ENCODE data around the gene MYRIP. TPM values are rescaled to one million over a fixed set of nuclear protein-coding genes. Genes with fewer than 3 reads are reported as not detected.
A peak's percentile ranks its signal among the peaks of the same experiment; 100 is the strongest.

The MYRIP gene
- total RNA-seq, 1 donor from 2014 or later, result 12.7 TPM

DNA sequence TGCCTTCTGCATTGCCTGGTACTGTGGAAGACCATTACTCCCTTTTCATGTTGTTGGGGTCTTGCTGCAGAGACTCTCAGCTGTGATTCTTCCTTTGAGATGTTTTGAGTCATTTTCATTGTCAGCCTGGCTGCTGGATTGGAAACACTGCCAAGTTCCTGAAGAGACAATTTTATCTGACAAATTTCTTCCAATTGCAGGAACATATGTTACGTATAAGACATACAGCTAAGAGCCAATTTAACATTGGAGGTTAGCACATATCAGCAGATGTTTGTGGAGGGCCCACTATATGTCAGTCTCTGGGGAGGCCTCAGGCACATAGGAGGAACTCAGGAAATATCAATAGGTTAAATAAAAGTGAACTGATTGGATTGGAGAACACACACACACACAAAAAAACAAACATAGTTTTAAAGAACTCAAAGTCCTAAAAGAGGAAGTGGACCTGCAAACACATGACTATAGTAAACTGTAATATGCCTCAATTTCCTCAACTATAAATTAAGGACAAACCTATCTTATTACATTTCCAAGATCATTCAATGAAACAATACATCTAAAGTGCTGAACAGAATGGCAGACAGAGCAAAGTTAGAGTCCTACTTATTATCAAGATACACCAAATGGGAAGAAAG lies 172.3 kb downstream of the MYRIP start:
- no peak for DNase-seq (ENCODE audit: low spot score in 2 of 2)
- Histone ChIP-seq H3K36me3 (no peaks in the 10 kb centered on the region), H3K4me3 (no peak overlapping the region), H3K27ac (no peak overlapping the region), H3K4me1 (no peaks in the 10 kb centered on the region), H3K9me3 (no peaks in the 10 kb centered on the region), H3K27me3 (no peaks in the 10 kb centered on the region)
- intact Hi-C loops (cut with DNase I), result no loop called here
- TF ChIP-seq, protein P1, sequence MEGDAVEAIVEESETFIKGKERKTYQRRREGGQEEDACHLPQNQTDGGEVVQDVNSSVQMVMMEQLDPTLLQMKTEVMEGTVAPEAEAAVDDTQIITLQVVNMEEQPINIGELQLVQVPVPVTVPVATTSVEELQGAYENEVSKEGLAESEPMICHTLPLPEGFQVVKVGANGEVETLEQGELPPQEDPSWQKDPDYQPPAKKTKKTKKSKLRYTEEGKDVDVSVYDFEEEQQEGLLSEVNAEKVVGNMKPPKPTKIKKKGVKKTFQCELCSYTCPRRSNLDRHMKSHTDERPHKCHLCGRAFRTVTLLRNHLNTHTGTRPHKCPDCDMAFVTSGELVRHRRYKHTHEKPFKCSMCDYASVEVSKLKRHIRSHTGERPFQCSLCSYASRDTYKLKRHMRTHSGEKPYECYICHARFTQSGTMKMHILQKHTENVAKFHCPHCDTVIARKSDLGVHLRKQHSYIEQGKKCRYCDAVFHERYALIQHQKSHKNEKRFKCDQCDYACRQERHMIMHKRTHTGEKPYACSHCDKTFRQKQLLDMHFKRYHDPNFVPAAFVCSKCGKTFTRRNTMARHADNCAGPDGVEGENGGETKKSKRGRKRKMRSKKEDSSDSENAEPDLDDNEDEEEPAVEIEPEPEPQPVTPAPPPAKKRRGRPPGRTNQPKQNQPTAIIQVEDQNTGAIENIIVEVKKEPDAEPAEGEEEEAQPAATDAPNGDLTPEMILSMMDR (IDR thresholded peaks at IDR 0.05), result no peak

DNA sequence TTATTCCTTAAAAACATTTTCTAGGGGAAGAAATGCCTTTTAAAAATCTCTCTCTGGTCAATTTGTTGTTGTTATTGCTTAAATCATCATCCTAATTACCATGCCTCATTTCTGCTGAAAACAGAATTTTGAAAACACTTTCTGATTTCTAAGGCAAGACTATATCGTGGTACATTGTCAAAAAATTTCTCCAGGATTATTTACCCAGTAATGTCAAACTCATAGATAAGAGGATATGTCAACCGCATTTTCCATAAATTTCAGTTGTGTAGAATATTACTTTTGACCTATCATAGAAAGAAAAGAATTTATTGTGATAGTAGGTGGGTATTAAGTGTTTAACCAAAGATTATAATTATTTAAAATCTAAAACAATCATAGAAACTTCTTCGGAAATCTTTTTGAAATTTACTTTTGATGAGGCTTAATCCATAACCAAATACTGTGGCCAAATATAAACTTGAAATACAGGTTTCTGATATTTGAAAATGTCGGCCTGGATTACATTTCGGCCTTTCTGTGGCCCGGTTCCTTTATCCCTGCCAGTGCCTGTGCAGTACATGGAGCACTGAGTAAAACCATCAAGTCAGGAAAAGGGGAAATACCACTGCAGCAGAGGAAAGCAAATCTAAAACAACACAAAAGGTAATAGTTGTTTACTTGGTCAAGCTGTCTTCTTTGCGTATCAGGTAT lies 173.4 kb downstream of the MYRIP start:
- Histone ChIP-seq H3K27ac (no peak overlapping the region), H3K36me3 (no peaks in the 10 kb centered on the region), H3K27me3 (no peaks in the 10 kb centered on the region), H3K9me3 (no peaks in the 10 kb centered on the region), H3K4me1 (no peaks in the 10 kb centered on the region), H3K4me3 (no peak overlapping the region)
- no peak for DNase-seq (ENCODE audit: low spot score in 2 of 2)
- intact Hi-C loops (cut with DNase I), result no loop called here
- TF ChIP-seq, protein P1 (IDR thresholded peaks at IDR 0.05), result no peak

DNA sequence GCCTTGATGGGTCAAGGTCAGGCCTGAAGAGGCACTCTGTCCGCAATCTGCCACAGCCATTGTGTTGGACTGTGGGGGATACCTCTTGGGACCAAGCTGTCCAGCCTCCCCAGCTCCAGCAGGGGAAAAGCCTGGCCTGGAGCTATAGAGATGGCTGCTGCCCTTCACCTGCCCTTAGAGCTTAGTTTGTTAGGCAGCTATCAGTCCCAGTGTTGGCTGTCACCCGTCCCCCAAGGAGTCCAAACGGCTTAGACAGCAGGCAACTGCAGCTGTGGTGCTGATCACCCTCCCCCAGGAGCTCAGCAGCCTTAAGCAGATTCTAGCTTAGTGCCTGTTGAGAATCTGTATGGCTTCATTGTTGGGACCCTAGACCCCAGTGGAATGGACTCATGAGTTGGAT lies 180.3 kb downstream of the MYRIP start:
- H3K27me3 ChIP-seq, result no peaks in the 10 kb centered on the region
- H3K4me3 ChIP-seq, result no peak overlapping the region
- DNase-seq (ENCODE audit: low spot score in 2 of 2), result no peak
- TF ChIP-seq, protein P1 (IDR thresholded peaks at IDR 0.05), result no peak
- intact Hi-C loops (cut with DNase I), result no loop called here
- peaks cover 0 to 17% of the 10 kb centered on the region in 2 donors for H3K9me3 ChIP-seq
- H3K36me3 ChIP-seq, result no peaks in the 10 kb centered on the region
- no peaks in the 10 kb centered on the region for H3K4me1 ChIP-seq
- no peak overlapping the region for H3K27ac ChIP-seq

DNA sequence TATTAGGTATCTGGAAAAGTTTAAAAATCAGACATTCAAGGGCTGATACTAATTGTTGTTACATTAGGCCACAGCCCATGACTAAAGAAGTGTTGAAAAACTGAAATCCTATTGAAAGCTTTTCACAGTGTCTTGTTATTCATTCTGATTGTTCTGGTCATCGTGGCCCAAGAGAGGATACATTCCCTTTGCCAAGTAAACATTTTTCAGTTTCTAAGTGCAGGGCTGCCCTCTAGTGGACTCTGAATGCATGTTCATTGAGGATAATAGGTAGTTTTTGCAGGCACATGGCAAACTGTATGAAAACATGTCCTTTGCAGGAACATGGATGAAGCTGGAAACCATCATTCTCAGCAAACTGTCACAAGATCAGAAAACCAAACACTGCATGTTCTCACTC lies 181.1 kb downstream of the MYRIP start:
- no peaks in the 10 kb centered on the region for H3K27me3 ChIP-seq
- peaks cover 0 to 17% of the 10 kb centered on the region in 2 donors for H3K9me3 ChIP-seq
- no peaks in the 10 kb centered on the region for H3K36me3 ChIP-seq
- H3K4me1 ChIP-seq, result no peaks in the 10 kb centered on the region
- TF ChIP-seq, protein P1 (IDR thresholded peaks at IDR 0.05), result peak; percentile 12 to 24 (median 12)
- H3K27ac ChIP-seq, result no peak overlapping the region
- no peak for DNase-seq (ENCODE audit: low spot score in 2 of 2)
- H3K4me3 ChIP-seq, result no peak overlapping the region
- intact Hi-C loops (cut with DNase I), result no loop called here

DNA sequence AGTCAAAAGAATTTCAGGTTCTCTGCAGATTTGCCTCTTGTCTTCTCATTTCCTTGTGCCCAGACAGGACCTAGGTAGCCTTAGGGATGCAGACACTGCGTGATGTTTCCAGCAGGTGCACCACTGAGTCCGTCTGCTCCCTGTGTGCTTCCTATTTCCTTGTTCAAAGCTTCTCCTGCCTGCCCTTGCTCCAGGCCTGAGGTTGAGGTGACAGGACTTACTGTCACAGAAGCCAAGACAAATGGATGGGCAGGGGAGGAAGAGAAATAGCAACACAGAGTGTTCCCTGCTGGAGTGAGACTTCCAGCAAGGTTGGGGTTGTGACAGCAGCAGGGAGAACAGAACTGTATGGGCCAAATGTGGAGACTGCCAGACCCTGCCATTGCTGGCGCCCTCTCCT lies 199.4 kb downstream of the MYRIP start:
- H3K4me1 ChIP-seq, result peaks cover 4% of the 10 kb centered on the region in 2 donors
- intact Hi-C loops (cut with DNase I), result no loop called here
- no peaks in the 10 kb centered on the region for H3K27me3 ChIP-seq
- no peaks in the 10 kb centered on the region for H3K9me3 ChIP-seq
- no peak for DNase-seq (ENCODE audit: low spot score in 2 of 2)
- no peak overlapping the region for H3K27ac ChIP-seq
- TF ChIP-seq, protein P1 (IDR thresholded peaks at IDR 0.05), result no peak
- H3K36me3 ChIP-seq, result no peaks in the 10 kb centered on the region
- H3K4me3 ChIP-seq, result no peak overlapping the region

Data from ascending aorta (tissue), 2 donors.